ENCODE measurements around the gene EXOC3L4. TPM values are rescaled to one million over a fixed set of nuclear protein-coding genes. Genes with fewer than 3 reads are reported as not detected.

Gene EXOC3L4
- total and polyA plus RNA-seq, 9 of the 15 experiments (the other 6 are each of a cell fraction or from before 2014, with no cell fraction given): 0.10 to 6.7 (median 0.98) TPM; not detected in 1

GRCh38 chr14:103118663-103119404 is 24.3 kb downstream of the EXOC3L4 start (continued):
- TF ChIP-seq THAP12 (CRISPR knock-in tag; IDR thresholded peaks at IDR 0.05) (no peak), ZNF740 (CRISPR knock-in tag; IDR thresholded peaks at IDR 0.05) (no peak), ZNF740 (tag; IDR thresholded peaks at IDR 0.05) (0 out of 4 replicates have a peak, but pooled peaks of 1 of the 2 experiments have one; percentile 46), YY1 (IDR thresholded peaks at IDR 0.05; ENCODE audit: borderline replicate concordance in 1 of 3, control insufficient read depth in 1 of 3, extremely low read depth in 1 of 3, insufficient read depth in 3 of 3, insufficient read length in 1 of 3, insufficient replicate concordance in 2 of 3, low read depth in 1 of 3, low read length in 2 of 3) (no peak), ZKSCAN8 (CRISPR knock-in tag; IDR thresholded peaks at IDR 0.05) (no peak), SPI1 (IDR thresholded peaks at IDR 0.05; ENCODE audit: borderline replicate concordance, low read depth, low read length) (peak; percentile 98), MITF (IDR thresholded peaks at IDR 0.05) (peak; percentile 86), NFIC (IDR thresholded peaks at IDR 0.05) (no peak), ETS1 (conservative IDR thresholded peaks at IDR 0.05; ENCODE audit: control insufficient read depth, low read depth, low read length) (no peak), ZNF511 (CRISPR knock-in tag; IDR thresholded peaks at IDR 0.05) (no peak), LEF1 (IDR thresholded peaks at IDR 0.05) (peak; percentile 61; the same call in 1 of the 2 replicates), DDX20 (tag; IDR thresholded peaks at IDR 0.05; ENCODE audit: low read depth) (no peak), XRCC4 (IDR thresholded peaks at IDR 0.05; ENCODE audit: extremely low read depth, insufficient read depth, insufficient read length) (no peak), DPF2 (IDR thresholded peaks at IDR 0.05) (peak; percentile 71; the same call in 1 of the 2 replicates), MYC (IDR thresholded peaks at IDR 0.05; ENCODE audit: low read depth, low read length) (peak; percentile 38; the same call in 1 of the 2 replicates), MYC (CRISPR knock-in tag; IDR thresholded peaks at IDR 0.05; ENCODE audit: borderline replicate concordance, low read depth) (no peak), CTBP1 (IDR thresholded peaks at IDR 0.05; ENCODE audit: borderline replicate concordance) (peak; percentile 73; the same call in 1 of the 2 replicates)
- TF ChIP-seq, protein P1, sequence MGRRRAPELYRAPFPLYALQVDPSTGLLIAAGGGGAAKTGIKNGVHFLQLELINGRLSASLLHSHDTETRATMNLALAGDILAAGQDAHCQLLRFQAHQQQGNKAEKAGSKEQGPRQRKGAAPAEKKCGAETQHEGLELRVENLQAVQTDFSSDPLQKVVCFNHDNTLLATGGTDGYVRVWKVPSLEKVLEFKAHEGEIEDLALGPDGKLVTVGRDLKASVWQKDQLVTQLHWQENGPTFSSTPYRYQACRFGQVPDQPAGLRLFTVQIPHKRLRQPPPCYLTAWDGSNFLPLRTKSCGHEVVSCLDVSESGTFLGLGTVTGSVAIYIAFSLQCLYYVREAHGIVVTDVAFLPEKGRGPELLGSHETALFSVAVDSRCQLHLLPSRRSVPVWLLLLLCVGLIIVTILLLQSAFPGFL (CRISPR knock-in tag; IDR thresholded peaks at IDR 0.05): no peak
